BE2C (cell line): Measurements from ENCODE around the gene IP6K3.

Experiments
- DNase-seq: peaks from one replicate; pipeline ENCODE4 v3.0.0-alpha.2; 2020
- H3K27me3 ChIP-seq: fragments of 250-450 bp; sonication (Bioruptor Pico); 2 replicates; pipeline ENCODE4 v1.5.1; 2020; ENCODE audit warnings: mild to moderate bottlenecking
- H3K36me3 ChIP-seq: fragments of 250-450 bp; sonication (Bioruptor Pico); 2 replicates; pipeline ENCODE4 v1.5.1; 2020; ENCODE audit warnings: mild to moderate bottlenecking
- H3K4me1 ChIP-seq: fragments of 250-450 bp; sonication (Bioruptor Pico); 2 replicates; pipeline ENCODE4 v1.5.1; 2020
- H3K4me3 ChIP-seq: 2 replicates; pipeline ENCODE4 v1.5.1; 2011; ENCODE audit warnings: low read depth, low read length
- H3K9me3 ChIP-seq: fragments of 250-450 bp; sonication (Bioruptor Pico); 2 replicates; pipeline ENCODE4 v1.5.1; 2020
- CTCF ChIP-seq: IDR thresholded peaks from 2 replicates; pipeline ENCODE4 v1.5.1; 2012; ENCODE audit warnings: mild to moderate bottlenecking, low read depth, low read length

Gene IP6K3

GRCh38 chr6:33711140-33712129, 35.3 kb downstream of the IP6K3 start, which contains the start of gene UQCC2:
TSS of gene UQCC2 (minus strand) at chr6:33711700. CDS start at chr6:33711686, 14 bp downstream.
- TF ChIP-seq CTCF: peak; percentile 56
- Histone ChIP-seq H3K36me3 (peaks cover 22% of the 10 kb centered on the region), H3K4me1 (no peaks in the 10 kb centered on the region), H3K9me3 (no peaks in the 10 kb centered on the region), H3K4me3 (peak within 1 kb of the TSS; percentile 85), H3K27me3 (no peaks in the 10 kb centered on the region)
- peak; percentile 99 for DNase-seq

- no peak for DNase-seq
- H3K36me3 ChIP-seq: peaks cover 22% of the 10 kb centered on the region
- no peaks in the 10 kb centered on the region for H3K4me1 ChIP-seq
- peak overlapping the region; percentile 85 for H3K4me3 ChIP-seq
- no peaks in the 10 kb centered on the region for H3K27me3 ChIP-seq
- no peaks in the 10 kb centered on the region for H3K9me3 ChIP-seq
- no peak for TF ChIP-seq CTCF
These were observed 36.2 kb downstream of the IP6K3 start for GRCh38 chr6:33710296-33711121.

GRCh38 chr6:33709605-33710295, 37.0 kb downstream of the IP6K3 start:
- no peak overlapping the region for H3K4me3 ChIP-seq
- no peaks in the 10 kb centered on the region for H3K4me1 ChIP-seq
- no peaks in the 10 kb centered on the region for H3K27me3 ChIP-seq
- DNase-seq: no peak
- H3K9me3 ChIP-seq: no peaks in the 10 kb centered on the region
- TF ChIP-seq CTCF: no peak
- H3K36me3 ChIP-seq: peaks cover 22% of the 10 kb centered on the region

- DNase-seq: no peak
- Histone ChIP-seq H3K4me3 (no peak overlapping the region), H3K9me3 (no peaks in the 10 kb centered on the region), H3K36me3 (peaks cover 22% of the 10 kb centered on the region), H3K4me1 (no peaks in the 10 kb centered on the region), H3K27me3 (no peaks in the 10 kb centered on the region)
- TF ChIP-seq CTCF: no peak
These were observed 38.0 kb downstream of the IP6K3 start for GRCh38 chr6:33708516-33709204.

DNA sequence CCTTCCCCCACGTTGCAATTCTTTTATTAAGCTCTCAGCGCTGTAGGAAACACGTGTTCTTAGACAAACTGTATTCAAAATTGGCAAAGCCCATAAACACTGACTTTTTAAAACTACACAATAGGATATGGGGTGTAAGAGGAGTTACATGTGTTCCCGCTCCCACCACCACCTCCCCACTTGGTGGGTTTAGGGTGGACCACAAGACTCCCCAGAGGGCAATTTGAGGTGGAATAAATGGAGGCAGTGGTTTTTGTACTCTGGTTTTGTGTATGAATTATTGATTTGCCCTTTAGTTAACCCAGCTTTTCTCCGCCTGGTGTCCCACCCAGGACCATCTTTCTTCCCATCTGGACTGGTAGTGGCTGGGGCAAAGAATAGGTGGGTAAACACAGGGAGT, 38.9 kb downstream of the IP6K3 start:
- no peak for DNase-seq

More for the DNA sequence above, 38.9 kb downstream of the IP6K3 start:
- peaks cover 22% of the 10 kb centered on the region for H3K36me3 ChIP-seq
- no peaks in the 10 kb centered on the region for H3K9me3 ChIP-seq
- H3K4me3 ChIP-seq: no peak overlapping the region
- no peak for TF ChIP-seq CTCF
- no peaks in the 10 kb centered on the region for H3K4me1 ChIP-seq
- no peaks in the 10 kb centered on the region for H3K27me3 ChIP-seq
